Measurements from ENCODE around the gene CD96.
"Not testable (repeated sequence)": the region's sequence is repeated elsewhere in the genome, so short reads cannot be mapped to it uniquely, and the experiment has no call there.

CD96 gene

DNA sequence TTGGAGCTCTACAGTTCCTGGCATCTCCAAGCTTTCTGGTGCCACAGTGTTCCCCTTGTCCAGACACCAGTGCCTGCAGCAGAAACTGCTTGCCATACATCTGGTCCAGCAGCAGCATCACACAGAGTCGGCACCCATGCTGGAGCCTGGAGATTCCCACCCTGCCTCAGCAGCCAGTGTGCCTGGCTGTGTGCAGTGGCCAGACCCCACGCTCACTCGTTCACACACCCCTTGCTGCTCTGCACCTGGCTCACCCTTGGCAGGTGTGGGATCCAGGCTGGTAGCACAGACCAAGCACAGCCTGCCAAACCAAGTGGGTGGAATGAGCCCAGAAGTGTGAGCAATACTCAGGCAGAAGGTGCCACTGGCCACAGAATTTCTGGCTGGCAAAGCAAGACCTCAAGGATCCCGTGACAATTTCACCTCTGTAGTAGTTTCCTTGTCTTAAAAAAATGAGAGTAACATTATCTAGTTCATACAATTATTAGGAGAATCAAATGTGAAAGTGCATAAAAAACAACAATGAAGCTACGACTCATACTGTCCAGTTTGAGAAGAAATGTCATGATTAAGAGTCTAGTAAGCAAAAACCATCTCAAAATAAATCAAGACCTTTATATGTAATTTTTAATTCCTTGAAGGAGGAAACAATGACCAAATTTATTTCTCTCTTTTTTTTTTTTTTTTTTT, 76.1 kb downstream of the CD96 start:
- in situ Hi-C loops (cut with MboI; ENCODE audit: low sequenced_read_pairs) = no loop called here

GRCh38 chr3:111618945-111619344, 76.9 kb downstream of the CD96 start:
- in situ Hi-C loops (cut with MboI; ENCODE audit: low sequenced_read_pairs) = no loop called here

DNA sequence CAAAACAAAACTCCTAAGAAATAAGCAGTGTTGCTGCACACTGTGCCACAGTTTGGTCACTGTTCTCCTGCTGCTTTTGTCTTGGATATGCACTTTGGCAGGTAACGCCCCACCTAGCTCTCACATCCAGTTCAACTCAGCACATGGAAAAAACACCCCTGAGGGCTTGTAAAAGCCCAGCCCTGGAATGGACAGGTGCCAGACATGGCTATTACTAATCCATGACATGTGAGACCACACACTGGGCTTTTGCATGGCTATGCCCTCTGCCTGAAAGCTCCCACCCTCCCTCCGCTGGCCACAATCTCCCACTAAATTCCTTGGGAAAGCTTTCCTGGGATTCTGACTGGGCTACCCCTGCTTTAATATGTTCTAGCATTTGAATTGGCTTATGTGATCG, 77.8 kb downstream of the CD96 start:
- in situ Hi-C loops (cut with MboI; ENCODE audit: low sequenced_read_pairs) = no loop called here

DNA sequence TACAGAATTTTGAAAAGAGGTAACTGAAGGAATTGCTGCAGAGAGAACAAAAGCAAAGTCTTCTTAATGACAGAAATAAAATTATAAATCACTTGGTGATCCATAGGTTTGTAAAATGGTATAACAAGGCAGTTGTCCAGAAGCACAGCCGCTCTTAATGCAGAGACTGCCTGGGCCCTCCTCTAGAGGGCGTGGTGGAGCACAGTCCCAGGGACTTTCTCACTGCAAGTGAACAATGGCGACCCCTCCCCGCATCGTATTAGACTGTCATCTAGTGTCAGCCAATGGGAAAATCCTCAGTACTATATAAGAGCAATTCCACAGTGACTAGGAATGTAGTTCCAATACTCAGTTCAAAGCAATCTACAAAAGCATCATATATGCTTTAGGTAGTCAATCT, 79.5 kb downstream of the CD96 start:
- in situ Hi-C loops (cut with MboI; ENCODE audit: low sequenced_read_pairs) = no loop called here

DNA sequence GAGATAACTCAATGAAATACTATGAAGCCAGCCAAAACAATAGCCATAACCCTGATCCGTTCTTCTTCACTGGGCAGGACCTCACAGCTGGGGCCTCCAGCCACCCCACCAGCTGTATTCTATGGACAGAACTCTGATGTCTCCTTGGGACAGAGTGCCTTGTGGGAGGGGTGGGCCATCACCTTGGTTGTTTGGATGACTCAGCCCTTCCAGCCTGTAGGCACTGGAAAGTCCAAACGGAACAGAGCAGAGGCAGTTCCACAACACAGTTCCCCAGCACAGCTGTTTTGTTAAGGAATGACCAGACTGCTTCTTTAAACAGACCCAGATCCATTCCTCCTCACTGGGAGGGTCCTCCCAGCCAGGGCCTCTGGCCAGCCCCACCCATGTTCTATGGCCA, 85.1 kb downstream of the CD96 start:
- in situ Hi-C loops (cut with MboI; ENCODE audit: low sequenced_read_pairs) = no loop called here

GRCh38 chr3:111629018-111629417, 87.0 kb downstream of the CD96 start:
- in situ Hi-C loops (cut with MboI; ENCODE audit: low sequenced_read_pairs) = not testable (repeated sequence)

DNA sequence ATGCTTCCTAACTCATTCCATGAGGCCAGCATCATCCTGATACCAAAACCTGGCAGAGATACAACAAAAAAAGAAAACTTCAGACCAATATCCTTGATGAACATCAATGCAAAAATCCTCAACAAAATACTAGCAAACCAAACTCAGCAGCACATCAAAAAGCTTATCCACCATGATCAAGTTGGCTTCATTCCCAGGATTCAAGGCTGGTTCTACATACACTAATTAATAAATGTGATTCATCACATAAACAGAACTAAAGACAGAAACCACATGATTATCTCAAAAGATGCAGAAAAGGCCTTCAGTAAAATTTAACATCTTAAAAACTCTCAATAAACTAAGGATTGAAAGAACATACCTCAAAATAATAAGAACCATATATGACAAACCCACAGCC, 88.6 kb downstream of the CD96 start:
- in situ Hi-C loops (cut with MboI; ENCODE audit: low sequenced_read_pairs) = not testable (repeated sequence)

DNA sequence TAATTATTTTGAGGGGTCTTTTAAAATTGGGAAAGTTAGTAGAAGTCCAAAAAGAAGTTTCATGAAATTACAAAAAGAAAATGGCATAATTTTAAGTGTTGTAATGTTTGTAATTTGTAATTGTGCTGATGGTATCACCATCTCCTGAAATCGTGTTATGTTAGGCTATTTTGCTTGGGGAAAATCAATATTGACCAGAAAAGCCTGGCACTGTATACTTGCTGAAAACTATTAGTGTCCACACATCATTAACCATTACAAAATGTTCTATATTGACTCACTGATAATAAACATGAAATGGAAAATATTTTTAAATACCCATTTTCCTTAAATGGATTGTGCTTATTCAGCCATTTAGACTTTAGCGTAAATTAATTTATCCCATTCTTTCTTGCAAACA, 93.4 kb downstream of the CD96 start:
- in situ Hi-C loops (cut with MboI; ENCODE audit: low sequenced_read_pairs) = no loop called here

- in situ Hi-C loops (cut with MboI; ENCODE audit: low sequenced_read_pairs) = no loop called here
Observed at GRCh38 chr3:111636366-111636885, 94.4 kb downstream of the CD96 start.

GRCh38 chr3:111639316-111639715, 97.3 kb downstream of the CD96 start:
- in situ Hi-C loops (cut with MboI; ENCODE audit: low sequenced_read_pairs) = no loop called here

DNA sequence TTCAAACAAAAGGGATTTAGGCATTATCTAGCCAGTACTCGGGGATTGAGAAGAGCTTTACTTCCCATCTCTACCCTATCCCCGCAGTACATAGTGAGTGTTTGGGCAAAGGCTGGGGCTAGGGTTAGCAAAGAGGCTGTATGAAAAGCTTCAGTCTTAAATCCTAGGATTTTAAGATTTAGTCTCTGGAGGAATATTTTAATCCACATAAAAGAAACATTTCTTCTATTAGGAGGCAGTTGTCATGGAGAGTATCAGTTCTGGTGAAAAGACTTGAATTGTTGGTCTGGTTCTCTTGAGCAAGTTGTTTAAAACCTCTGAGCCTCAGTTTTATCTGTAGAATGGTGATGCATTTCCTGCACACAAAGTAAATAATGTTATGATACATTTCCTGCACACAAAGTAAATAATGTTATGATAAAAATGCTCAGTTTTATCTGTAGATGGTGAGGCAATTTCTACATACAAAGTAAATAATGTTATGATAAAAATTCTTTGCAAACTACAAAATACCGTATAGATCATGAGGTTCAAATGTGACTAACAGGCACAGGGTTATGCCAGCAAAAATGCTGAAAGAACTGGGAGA, 107.1 kb downstream of the CD96 start:
- in situ Hi-C loops (cut with MboI; ENCODE audit: low sequenced_read_pairs) = no loop called here

GRCh38 chr3:111650378-111651275, 108.6 kb downstream of the CD96 start:
- in situ Hi-C loops (cut with MboI; ENCODE audit: low sequenced_read_pairs) = no loop called here

DNA sequence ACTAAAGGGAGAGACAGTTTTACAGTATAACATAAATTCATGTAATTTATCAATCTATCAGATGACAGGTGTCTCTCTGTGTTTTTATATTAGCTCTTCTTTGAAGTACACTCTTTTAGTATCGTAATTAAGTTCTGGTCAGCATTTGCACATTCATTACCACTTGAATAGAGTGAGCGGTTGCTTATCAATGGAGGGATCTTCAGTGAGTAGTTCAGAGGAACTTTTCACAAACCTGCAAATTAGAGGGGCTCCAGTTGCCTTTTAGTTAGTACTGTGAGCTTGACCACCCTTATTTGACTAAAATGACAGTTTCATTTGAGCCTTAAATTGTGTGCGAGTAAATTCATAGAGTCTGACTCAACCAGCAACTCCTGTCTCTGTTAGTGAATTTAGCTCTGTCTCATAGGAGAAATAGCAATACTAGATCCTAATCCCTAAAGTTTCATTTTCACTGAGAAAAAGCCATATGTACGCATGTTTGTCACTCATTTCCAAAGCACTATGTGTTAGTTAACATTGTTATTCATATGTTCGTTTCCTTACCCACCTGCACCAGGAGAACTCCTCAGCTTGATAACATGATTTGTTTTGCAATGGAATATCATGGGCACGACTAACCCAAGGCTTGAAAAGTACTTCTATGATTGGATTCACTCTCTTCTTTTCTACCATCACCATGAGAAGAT, 110.6 kb downstream of the CD96 start:
- in situ Hi-C loops (cut with MboI; ENCODE audit: low sequenced_read_pairs) = no loop called here

GRCh38 chr3:111653766-111654165, 111.8 kb downstream of the CD96 start:
- in situ Hi-C loops (cut with MboI; ENCODE audit: low sequenced_read_pairs) = no loop called here

DNA sequence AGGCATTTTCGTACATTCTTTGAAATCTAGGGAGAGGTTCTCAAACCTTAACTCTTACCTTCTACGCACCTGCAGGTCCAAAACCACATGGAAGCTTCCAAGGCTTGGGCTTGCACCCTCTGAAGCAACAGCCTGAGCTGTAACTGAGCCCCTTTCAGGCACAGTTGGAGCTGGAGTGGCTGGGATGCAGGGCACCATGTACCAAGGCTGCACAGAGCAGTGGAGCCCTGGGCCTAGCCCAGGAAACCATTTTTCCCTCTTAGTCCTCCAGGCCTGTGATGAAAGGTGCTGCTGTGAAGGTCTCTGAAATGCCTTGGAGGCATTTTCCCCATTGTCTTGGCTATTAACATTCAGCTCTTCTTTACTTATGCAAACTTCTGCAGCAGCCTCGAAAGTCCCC, 120.0 kb downstream of the CD96 start:
- in situ Hi-C loops (cut with MboI; ENCODE audit: low sequenced_read_pairs) = no loop called here

- in situ Hi-C loops (cut with MboI; ENCODE audit: low sequenced_read_pairs) = no loop called here
Observed at GRCh38 chr3:111662907-111663306, 120.9 kb downstream of the CD96 start.

DNA sequence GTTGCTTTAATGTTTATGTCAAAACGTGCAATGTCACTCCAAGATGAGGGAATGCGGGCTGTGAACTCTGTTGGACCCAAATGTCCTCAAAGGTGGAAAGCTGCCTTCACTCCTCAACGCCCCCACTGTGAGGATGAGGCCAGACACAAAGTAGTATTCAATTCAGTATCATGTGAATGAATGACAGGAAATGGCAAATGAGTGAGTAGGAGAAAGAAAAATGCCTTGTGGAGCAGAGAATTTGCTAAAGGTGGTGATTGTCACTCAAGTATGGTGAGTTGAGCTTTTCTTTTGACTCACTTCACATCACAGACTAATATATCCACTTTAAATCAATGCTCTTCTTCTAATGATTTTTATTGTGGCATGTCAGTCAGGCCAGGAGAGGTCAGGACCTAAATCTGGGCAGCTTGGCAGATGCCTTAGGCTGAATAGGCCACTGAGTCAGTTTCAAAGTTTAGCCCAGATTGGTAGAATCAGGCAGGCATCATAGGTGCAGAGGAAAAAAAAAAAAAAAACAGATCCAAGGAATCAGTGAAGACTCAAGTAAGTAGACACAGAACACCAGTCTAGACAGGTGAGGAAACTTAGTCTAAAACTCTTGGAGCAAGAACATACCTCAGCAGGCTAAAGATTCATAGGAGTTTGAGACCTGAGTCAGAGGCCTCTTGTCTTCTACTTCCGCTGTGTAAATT, 124.2 kb downstream of the CD96 start:
- in situ Hi-C loops (cut with MboI; ENCODE audit: low sequenced_read_pairs) = no loop called here

DNA sequence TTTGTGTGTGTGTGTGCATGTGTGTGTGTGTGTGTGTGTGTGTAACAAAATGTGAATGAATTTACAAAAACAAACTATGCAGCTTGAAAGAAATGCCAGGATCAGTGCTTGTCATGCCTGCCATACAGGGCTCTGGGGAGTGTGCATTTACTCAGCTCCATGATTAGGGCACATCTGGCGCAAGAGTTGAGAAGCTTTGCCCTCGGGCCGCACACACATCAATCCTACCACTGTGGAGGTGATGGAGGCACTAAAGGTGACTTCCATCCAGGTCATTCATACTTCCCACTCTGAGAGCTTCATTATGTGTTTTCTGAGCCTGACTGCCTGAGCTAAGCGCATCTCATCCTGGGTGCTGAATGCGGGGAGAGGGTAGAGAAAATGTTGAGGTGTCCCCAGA, 125.2 kb downstream of the CD96 start:
- in situ Hi-C loops (cut with MboI; ENCODE audit: low sequenced_read_pairs) = no loop called here

DNA sequence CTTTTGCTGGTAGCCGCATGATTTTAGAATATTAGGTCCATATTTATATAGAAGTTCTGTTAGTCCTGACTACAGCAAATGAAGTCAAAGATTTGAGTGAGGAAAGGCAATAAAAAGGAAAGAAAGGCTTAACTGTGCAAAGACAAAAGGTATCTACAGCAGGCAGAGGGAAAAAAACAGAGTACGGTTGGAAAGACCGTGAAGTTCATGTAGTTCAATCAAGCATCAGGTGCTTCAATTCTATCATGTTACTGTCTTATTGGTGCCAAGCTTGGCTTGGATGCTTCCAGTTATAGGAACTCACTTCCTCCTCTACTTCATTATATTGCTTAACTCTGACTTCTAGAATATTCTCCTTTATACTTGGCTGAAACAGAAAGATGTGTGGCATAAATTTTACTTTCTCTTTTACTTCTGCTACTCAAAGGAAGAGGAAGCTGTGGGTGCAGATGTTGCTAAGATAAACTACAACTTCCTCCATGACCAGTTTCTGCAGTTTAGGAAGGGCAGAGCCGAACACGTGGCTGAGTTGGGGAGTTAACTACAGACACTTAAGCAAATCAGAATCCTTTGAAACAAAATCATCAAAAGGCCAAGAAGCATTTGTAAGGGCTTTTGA, 125.7 kb downstream of the CD96 start:
- in situ Hi-C loops (cut with MboI; ENCODE audit: low sequenced_read_pairs) = no loop called here

- in situ Hi-C loops (cut with MboI; ENCODE audit: low sequenced_read_pairs) = no loop called here
Observed at GRCh38 chr3:111668326-111668725, 126.3 kb downstream of the CD96 start.
